OCI-M1 (cell line): ENCODE results near the gene ARHGAP10.

Experiments used
- DNase-seq: peaks from one replicate; lab custom pipeline; 2025; lab: John Stamatoyannopoulos, UW

Gene ARHGAP10

GRCh38 chr4:147950261-147950660, 218.4 kb downstream of the ARHGAP10 start:
- no peak for DNase-seq

DNA sequence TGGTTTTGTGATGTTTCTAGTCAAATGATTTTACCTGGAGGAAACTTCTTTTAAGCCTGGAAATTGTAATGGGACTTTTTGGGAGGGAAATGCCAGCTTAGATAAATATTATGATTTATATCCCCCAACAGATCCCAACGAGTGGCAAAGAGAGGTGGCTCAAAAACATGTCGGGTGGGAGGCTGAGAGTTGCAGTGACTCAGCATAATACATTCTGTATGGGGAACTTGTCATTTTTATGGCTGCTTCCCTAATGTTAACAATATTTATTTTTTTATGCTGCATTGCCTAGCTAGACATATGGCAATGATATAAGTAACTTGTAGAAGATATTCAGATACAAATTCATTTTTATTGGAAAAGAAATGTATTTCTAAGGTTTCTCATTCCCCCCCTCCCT, 219.0 kb downstream of the ARHGAP10 start:
- peak; percentile 72 for DNase-seq

DNA sequence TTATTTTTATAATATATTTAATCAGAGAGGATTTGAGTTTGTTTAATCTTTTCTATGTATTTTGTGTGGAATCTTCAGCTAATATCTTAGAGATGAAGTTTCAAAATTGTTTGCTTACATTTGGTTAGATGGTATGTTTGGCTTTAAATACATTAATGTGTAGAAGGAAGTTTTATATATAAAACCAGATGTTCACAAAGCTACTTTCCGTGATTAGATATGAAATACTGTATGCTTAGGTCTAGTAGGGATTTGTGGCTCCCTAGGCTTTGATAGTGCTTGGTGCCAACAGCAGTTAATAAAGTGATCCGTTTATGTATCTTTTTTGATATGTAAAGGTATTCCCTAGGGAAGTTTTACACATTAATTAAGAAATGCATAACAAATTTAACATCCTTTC, 223.0 kb downstream of the ARHGAP10 start:
- DNase-seq = no peak

- DNase-seq = no peak
These were observed 224.1 kb downstream of the ARHGAP10 start for GRCh38 chr4:147955827-147956558.

- DNase-seq = no peak
These were observed 225.6 kb downstream of the ARHGAP10 start for GRCh38 chr4:147957446-147957845.

DNA sequence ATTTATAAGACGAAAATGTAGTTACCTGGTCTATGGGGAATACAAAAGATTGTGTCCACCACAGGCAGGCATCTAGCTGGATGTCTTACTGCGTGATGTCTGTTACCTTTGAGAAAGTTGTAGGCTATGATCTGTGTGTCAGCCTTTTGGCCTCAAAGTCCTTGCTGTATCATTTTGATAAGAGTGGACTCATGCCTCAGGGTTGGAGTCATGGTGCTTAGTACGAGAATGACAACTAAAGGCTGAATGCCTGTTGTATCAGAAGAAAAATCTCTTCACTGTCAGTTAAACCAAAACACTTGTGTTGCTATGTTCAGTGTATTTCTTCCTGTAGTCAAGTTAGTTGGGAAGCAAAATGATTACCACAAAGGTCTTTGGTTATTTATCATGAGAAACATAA, 226.2 kb downstream of the ARHGAP10 start:
- DNase-seq = peak; percentile 32

GRCh38 chr4:147958489-147959065, 226.7 kb downstream of the ARHGAP10 start:
- DNase-seq = no peak

DNA sequence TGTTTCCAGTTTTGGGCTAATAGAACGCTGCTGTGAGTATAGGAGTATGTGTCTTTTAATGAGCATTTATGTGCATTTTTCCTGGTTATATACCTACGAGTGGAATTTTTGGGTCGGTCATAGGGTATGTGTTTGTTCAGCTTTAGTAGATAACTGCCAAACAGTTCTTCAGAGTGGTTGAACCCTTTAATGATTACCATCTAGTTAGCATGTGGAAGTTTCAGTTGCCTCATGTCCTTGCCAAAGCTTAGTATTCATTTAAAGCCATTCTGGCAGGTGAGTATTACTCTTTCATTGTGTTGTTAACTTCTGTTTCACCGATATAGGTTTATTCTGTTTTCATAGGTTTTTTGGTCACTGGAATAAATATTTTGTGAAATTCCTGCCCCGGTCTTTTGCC, 229.1 kb downstream of the ARHGAP10 start:
- DNase-seq = no peak

GRCh38 chr4:147963839-147964238, 232.0 kb downstream of the ARHGAP10 start:
- no peak for DNase-seq

- no peak for DNase-seq
These were observed 232.5 kb downstream of the ARHGAP10 start for GRCh38 chr4:147964266-147964880.

DNA sequence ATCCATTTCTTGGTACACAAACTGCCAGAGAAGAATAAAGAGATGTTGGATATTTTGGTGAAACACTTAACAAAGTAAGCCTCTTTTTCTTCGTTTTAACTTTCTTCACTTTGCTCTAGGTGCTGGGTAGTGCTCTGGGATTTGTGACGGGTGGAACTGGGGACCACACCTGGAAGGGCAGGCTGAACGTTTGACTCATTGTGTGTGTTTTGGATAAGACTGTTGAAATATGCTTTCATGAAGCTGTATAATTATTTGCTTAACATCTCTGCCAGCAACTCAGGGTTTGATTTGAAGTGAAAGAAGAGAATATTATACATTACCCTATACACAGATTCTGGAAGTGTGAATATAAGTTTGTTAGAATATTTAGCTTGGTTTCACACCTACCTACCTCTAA, 233.2 kb downstream of the ARHGAP10 start:
- no peak for DNase-seq

DNA sequence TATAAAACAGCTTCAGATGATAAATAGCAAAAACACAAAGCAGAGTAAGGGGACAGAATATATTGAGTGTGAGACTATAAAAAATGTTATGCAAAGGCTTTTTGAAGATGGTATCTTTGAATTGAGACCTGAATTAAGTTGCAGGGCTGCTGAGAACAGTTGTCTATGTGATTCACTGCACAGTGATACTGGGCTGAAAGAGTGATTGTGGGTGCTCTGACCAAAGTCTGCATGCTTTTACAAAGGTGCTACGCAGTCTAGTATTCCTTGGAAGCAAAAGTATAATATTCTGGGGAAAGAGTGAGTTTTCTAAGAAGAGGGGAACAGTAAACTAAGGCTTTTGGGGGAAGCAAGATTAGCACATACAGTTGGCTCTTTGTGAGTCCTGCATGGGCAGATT, 234.0 kb downstream of the ARHGAP10 start:
- DNase-seq = no peak

GRCh38 chr4:147968641-147969040, 236.8 kb downstream of the ARHGAP10 start:
- no peak for DNase-seq

GRCh38 chr4:147969573-147970385, 237.9 kb downstream of the ARHGAP10 start:
- peak; percentile 44 for DNase-seq

- no peak for DNase-seq
These were observed 239.2 kb downstream of the ARHGAP10 start for GRCh38 chr4:147971116-147971515.

DNA sequence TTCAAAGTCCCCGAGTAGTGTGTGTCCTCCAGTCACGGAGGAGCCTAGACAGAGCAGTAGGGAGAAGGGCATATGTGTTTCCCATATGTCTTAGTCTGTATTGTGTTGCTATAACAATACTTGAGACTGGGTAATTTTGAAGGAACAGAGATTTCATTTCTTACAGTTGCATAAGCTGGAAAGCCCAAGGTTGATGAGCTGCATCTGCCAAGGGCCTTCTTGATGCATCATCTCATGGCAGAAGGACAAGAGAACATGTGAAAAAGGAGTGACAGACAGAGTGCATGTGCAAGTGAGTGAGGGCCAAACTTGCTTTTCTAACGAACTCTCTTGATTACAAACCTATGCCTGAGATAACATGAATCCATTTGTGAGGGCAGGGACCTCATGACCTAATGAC, 243.4 kb downstream of the ARHGAP10 start:
- DNase-seq = no peak

- DNase-seq = no peak
These were observed 244.3 kb downstream of the ARHGAP10 start for GRCh38 chr4:147975933-147976928.

- peak; percentile 39 for DNase-seq
These were observed 248.7 kb downstream of the ARHGAP10 start for GRCh38 chr4:147980586-147980985.

DNA sequence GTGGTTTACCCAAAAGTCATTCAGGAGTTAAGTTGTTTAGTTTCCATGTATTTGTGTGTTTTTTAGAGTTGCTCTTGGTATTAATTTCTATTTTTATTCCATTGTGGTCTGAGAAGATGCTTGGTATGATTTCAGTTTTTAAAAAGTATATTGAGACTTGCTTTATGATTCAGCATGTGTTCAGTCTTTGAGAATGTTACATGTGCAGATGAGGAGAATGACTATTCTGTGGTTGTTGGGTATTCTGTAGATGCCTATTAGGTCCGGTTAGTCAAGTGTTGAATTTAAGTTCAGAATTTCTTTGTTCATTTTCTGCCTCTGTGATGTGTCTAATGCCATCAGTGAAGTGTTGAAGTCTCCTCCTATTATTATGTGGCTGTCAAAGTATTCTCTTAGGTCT, 249.4 kb downstream of the ARHGAP10 start:
- DNase-seq = no peak

- peak; percentile 72 for DNase-seq
These were observed 252.3 kb downstream of the ARHGAP10 start for GRCh38 chr4:147984065-147984777.

DNA sequence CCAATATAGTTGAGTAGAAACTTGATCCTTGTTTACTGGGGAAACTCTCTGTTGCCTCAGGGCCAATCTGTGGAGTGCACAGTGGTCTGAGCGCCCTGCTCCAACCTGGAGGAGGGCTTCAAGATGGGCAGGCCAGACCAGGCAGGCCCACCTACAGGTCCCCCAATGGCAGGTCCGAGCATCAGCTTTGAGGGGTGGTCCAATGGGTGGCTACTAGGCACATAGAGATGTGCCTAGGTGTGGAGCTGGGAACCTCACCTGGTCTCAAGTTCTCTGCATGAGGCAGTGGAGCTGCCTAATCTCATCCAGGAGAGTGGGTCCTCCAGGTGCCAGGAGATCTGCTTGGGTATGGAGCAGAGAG, 252.9 kb downstream of the ARHGAP10 start:
- DNase-seq = no peak
